Right ventricle myocardium superior (tissue), 1 donor: ENCODE measurements around the gene RCN2. TPM values are rescaled to one million over a fixed set of nuclear protein-coding genes. Genes with fewer than 3 reads are reported as not detected.
"Not testable (repeated sequence)": the region's sequence is repeated elsewhere in the genome, so short reads cannot be mapped to it uniquely, and the experiment has no call there.

Experiments
- ATAC-seq: fragments of 200-7000 bp; cut with Tn5 transposase; one replicate; pipeline ENCODE4 v1.9.1; 2020; ENCODE audit warnings: mild to moderate bottlenecking; ENCODE audit not compliant: poor library complexity
- DNase-seq: peaks from one replicate; pipeline ENCODE4 v3.0.0-alpha.2; 2020
- intact Hi-C: fragments of 100-400 bp; cut with DNase I; formaldehyde crosslinking; loops from one replicate; pipeline ENCODE4 v1.11.2; 2022
- long read RNA-seq: library from polyadenylated mRNA; unstranded; transcript quantifications from one replicate; pipeline ENCODE4 v2.0.0, GENCODE V29; 2021
- total RNA-seq: library from RNA; stranded (reverse); fragmentation: NEBNext Ultra II Directional; extraction: Animal tissue kit (Norgen Biotek cat#: 25700); gene quantifications from one replicate; pipeline ENCODE4 v1.2.1, GENCODE V29; 2021
- donor health status: DM: no; HTN: yes; CAD: no; lungs with severe emphysema.

RCN2 gene
- 18.9 TPM for total RNA-seq
- long read RNA-seq, full-length matches to known transcripts, result 98 of 101 reads
- long read RNA-seq, partial matches to known transcripts, result 1 of 101 reads
- long read RNA-seq, other reads (novel, unspliced or antisense), result 2 of 101 reads

GRCh38 chr15:76931397-76932134 lies at the start of gene RCN2:
TSS of gene RCN2 (plus strand) at chr15:76931749. CDS start at chr15:76931842, 93 bp downstream.
- DNase-seq (peak; percentile 98), ATAC-seq (peak; percentile 100)
- intact Hi-C loops, result no loop called here

GRCh38 chr15:76885212-76885611 lies 46.3 kb upstream of the RCN2 start:
- ATAC-seq (no peak), DNase-seq (no peak)
- intact Hi-C loops, result no loop called here

- ATAC-seq, intact Hi-C loops: not testable (repeated sequence)
These were observed 44.0 kb upstream of the RCN2 start for GRCh38 chr15:76887280-76888141.

GRCh38 chr15:76892836-76893235 lies 38.7 kb upstream of the RCN2 start:
- ATAC-seq, DNase-seq, intact Hi-C loops: not testable (repeated sequence)

More at GRCh38 chr15:76887280-76888141, 44.0 kb upstream of the RCN2 start:
- DNase-seq, result not testable (repeated sequence)

- no peak for DNase-seq
- intact Hi-C loops, result no loop called here
These were observed 37.4 kb upstream of the RCN2 start for GRCh38 chr15:76894174-76894573.

GRCh38 chr15:76898102-76898501 lies 33.4 kb upstream of the RCN2 start:
- ATAC-seq (no peak), DNase-seq (no peak)
- intact Hi-C loops, result no loop called here

More at GRCh38 chr15:76894174-76894573, 37.4 kb upstream of the RCN2 start:
- ATAC-seq, result no peak

GRCh38 chr15:76899176-76899930 lies 32.2 kb upstream of the RCN2 start:
- ATAC-seq, intact Hi-C loops, DNase-seq: not testable (repeated sequence)

GRCh38 chr15:76899931-76900310 lies 31.6 kb upstream of the RCN2 start:
- DNase-seq, intact Hi-C loops, ATAC-seq: not testable (repeated sequence)

GRCh38 chr15:76901965-76902364 lies 29.6 kb upstream of the RCN2 start:
- DNase-seq (no peak), ATAC-seq (no peak)
- intact Hi-C loops, result no loop called here

GRCh38 chr15:76903251-76903681 lies 28.3 kb upstream of the RCN2 start:
- ATAC-seq (no peak), DNase-seq (no peak)
- intact Hi-C loops, result no loop called here

- DNase-seq (no peak), ATAC-seq (peak; percentile 37)
- intact Hi-C loops, result no loop called here
These were observed 27.0 kb upstream of the RCN2 start for GRCh38 chr15:76904461-76905012.

GRCh38 chr15:76905013-76905839 lies 26.3 kb upstream of the RCN2 start, which contains the start of gene SCAPER:
TSS of gene SCAPER (minus strand) at chr15:76905340. CDS start at chr15:76883817, 21,523 bp downstream.
- peak; percentile 97 for DNase-seq
- intact Hi-C loops, result no loop called here
- ATAC-seq, result peak; percentile 96

GRCh38 chr15:76905855-76906254 lies 25.7 kb upstream of the RCN2 start:
- ATAC-seq (no peak), DNase-seq (no peak)
- intact Hi-C loops, result no loop called here

GRCh38 chr15:76912430-76912829 lies 19.1 kb upstream of the RCN2 start:
- intact Hi-C loops, result no loop called here
- ATAC-seq, result no peak
- DNase-seq, result no peak

GRCh38 chr15:76913737-76914136 lies 17.8 kb upstream of the RCN2 start:
- DNase-seq, result no peak
- intact Hi-C loops, result no loop called here
- ATAC-seq, result no peak

- intact Hi-C loops, result no loop called here
- ATAC-seq, result no peak
These were observed 15.2 kb upstream of the RCN2 start for GRCh38 chr15:76916369-76916768.

GRCh38 chr15:76928201-76928600 lies 3.3 kb upstream of the RCN2 start:
- DNase-seq, result no peak
- no peak for ATAC-seq
- intact Hi-C loops, result no loop called here

More at GRCh38 chr15:76916369-76916768, 15.2 kb upstream of the RCN2 start:
- no peak for DNase-seq
